Activated CD8-positive, alpha-beta memory T cell treated with anti-CD3 and anti-CD28 coated beads, Interleukin-2, amount 50 U/mL, for 24 hours (primary cell): Measurements from ENCODE around the gene EXD3.
"Not testable (repeated sequence)": the region's sequence is repeated elsewhere in the genome, so short reads cannot be mapped to it uniquely, and the experiment has no call there.

Experiments used
- DNase-seq: peaks from one replicate; pipeline ENCODE4 v3.0.0-alpha.2; 2020; ENCODE audit errors: extremely low read depth

EXD3 gene

GRCh38 chr9:137422604-137423513 is at the start of gene EXD3, which contains the start of gene NOXA1:
TSS of gene EXD3 (minus strand) at chr9:137423162. CDS start at chr9:137395357, 27,805 bp downstream.
TSS of gene NOXA1 (plus strand) at chr9:137423393. CDS start at chr9:137423530, 137 bp downstream.
- peak; percentile 85 for DNase-seq

DNA sequence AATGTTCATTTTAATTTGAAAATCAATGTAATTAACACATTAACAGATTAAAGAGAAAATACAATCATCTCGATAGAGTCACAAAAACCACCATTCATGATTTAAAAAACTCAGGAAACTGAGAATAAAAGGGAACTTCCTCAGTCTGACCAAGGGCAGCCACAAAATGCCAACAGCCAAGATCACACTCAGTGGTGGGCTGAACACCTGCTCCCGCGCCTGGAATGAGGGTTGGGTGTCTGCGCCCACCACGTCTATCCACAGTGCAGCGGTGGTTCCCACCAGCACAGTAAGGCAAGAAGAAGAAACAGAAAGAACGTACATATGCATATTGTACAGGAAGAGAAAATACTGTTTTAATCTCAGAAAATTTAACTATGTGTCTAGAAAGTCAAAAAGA is 47.8 kb upstream of the EXD3 start:
- no peak for DNase-seq

DNA sequence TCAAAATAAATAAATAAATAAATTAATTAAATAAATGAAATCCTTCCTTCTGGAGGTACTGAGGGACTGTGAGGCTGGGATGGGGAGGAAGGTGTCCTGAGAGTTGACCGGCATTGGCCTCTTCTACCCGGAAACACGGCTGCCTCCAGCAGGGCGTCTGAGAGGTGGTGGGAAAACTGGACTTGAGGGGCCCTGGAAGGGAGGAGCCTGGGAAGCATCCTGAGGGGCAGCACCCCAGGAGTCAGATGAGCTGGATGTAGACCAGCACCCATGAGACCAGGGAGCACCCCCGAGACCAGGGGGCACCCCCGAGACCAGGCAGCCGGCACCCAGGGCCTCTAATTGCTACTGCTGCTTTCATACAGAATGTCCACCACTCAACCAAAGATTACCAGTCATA is 44.9 kb upstream of the EXD3 start:
- DNase-seq, result no peak

- no peak for DNase-seq
These were observed 44.2 kb upstream of the EXD3 start for GRCh38 chr9:137467161-137467581.

- DNase-seq, result not testable (repeated sequence)
These were observed 43.6 kb upstream of the EXD3 start for GRCh38 chr9:137466389-137467085.

GRCh38 chr9:137465720-137466388 is 42.9 kb upstream of the EXD3 start:
- no peak for DNase-seq

DNA sequence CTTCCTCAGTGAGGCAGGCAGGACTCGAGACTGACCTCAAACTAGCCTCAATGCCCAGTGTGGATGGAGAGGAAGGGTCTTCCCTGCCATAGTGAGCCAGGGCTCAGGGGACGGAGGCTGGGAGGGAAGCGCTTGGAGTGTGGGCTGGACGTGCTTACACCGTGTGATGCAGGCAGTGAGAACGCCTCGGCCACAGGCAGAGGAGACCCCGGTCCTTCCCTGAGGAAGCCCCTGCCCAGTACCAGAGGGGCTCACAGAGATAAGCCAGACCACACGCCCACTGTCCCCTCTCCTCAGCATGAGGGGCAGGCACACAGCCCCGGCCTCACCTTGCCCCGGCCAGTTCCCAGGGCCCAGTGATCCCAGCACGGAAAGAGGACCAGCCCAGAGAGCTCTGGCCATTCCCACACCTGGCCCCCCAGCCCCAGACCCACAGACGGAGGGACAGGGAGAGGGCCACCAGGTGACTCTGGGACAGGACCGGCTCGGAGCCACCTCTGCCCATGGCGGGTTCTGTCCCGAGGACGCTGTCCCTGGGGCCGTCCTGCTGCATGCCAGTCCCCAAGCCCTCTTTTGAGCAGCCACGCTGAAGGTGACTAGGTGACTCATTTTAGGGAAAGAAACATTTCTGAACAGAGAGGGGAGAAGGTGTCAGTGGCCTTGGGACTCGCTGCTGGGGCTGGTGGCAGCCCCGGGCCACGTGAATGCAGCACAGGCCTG is 42.2 kb upstream of the EXD3 start:
- DNase-seq, result no peak

GRCh38 chr9:137464291-137464999 is 41.5 kb upstream of the EXD3 start:
- DNase-seq, result no peak

GRCh38 chr9:137463931-137464290 is 40.9 kb upstream of the EXD3 start:
- DNase-seq, result no peak

DNA sequence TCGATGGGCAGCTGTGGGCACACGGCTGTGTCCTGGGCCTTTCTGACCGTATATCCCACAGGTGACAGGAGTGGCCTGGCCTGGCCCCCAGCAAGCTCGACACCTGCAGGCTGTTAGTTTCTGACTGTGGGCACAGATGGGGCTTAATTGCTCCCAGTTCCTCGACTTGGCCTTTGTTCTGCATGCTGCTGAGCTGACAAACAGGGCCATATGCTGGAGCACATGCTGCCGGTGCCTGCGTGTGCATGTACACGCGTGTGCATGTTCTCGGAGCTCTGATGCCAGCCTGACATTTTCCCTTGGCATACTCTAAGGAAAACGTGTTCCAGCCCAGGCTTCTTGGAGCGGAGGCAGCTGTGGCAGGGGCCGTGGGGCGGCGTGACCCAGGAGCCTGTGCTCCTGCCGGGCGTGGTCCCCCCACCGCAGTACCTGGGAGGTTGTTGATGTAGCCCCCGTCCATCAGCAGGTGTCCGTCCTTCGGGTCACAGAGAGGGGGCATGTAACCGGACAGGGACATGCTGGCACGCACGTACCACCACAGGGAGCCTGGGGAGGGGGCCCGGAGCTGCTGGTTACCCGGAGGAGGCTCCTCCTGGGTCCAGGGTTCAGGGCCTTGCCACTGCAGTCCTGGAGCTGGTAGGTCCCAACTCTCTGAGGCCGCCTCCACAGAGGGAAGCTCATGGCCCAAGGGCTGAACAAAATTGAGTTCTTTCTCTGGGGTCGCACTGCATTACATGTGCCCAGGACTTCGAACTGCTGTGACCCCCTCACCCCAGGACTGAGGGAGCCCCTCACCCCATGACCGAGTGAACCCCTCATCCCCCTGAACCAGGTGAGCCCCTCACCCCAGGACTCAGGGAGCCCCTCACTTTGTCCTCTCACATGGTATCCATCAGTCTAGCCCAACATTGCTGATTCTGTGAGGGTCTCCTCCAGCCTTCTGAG is 40.3 kb upstream of the EXD3 start:
- DNase-seq, result no peak

DNA sequence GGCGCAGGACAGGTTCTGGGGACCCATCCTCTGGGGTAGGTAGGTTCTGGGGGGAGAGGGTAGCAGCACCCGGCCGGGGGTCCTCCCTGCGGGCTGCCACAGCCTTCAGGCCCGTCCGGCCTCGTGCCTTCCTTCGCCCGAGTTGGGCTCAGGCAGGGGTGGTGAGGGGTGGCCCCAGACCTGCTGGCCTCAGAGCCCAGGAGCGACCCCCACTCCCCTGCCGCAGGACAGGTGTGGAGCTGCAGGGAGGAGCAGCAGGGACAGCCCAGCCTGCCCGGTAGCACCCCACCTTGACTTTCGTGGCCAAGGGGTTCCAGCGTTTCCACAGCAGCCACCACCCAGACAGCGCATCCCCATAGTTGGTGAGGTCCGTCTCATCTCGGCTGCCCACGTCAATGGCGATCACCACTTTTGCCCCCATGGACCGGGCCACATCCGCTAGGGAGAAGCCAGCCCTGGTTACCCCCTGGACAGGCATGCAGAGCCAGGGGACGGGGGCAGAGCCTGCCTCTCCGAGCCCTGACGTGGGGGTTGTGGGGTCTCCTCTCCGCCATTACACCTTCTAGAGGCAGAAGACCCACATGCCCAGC is 39.5 kb upstream of the EXD3 start:
- no peak for DNase-seq

DNA sequence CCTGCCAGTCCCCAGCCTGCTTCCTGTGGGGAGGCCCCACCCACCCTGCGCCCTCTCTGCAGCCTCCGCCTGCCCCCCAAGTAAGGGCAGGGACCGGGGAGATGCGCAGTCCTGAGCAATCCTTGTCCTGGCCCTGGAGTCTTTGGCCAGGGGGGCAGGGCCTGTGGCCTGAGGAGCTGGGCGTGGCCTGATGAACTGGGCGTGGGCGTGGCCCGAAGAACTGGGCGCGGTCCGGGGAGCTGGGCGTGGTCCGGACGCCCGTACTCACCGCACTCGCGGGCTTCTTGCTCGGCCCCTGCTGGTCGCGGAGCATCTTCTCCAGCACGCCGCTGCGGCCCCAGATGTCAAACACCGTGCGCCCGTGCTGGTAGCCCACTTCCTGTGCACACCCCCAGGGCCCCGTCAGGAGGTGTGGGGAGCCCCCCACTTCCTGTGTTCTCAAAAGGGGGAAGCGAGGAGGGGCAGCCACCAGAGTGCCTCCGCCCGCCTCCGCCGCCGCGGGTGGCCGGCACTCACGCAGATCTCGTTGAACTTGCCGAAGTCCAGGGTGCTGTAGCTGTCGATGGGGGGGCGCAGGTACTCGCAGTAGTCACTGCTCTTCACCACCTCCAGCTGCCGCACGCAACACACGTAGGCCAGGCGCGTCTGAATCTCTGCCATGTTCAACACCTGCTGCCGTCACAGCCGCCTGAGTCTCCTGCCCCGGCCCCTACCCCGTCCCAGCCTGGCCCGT is 38.9 kb upstream of the EXD3 start:
- DNase-seq, result peak; percentile 57

GRCh38 chr9:137461316-137461662 is 38.3 kb upstream of the EXD3 start:
- no peak for DNase-seq

- DNase-seq, result no peak
These were observed 37.7 kb upstream of the EXD3 start for GRCh38 chr9:137460363-137461315.

DNA sequence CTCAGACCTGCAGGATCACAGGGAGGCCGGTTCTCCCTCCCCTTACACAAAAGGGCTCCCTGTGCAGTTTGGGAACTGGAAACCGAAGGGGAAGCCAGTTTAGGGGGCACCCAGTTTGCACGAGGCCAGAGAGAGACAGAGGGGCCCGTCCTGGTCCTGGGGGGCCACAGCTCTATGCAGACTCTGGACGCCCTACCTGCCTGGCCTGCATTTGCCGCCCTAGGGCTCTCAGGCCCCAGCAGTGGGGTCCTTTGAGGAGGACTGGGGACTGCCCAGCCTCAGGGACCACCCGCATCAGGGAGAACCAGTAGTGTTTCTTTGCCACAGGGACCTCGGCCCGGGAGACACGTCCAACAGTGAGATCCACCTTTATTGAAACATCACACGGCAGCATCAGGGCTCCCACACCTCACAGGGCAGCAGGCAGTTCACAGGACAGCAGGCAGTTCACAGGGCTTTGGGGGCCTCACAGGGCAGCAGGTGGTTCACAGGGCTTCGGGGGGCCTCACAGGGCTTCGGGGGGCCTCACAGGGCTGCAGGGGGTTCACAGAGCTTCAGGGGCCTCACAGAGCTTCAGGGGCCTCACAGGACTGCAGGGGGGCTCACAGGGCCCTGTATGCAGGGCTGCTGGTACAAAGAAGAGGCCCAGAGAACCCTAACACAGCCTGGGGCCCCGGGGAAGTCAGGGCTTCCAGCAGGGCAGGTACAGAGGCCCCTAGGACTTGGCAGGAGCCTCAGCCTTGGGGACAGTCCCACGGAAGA is 36.8 kb upstream of the EXD3 start:
- no peak for DNase-seq

GRCh38 chr9:137459152-137459600 is 36.2 kb upstream of the EXD3 start, which contains the start of gene NSMF:
TSS of gene NSMF (minus strand) at chr9:137459334. CDS start at chr9:137459102, 232 bp downstream.
- peak; percentile 71 for DNase-seq
